ENCODE results near the gene SYNGAP1. TPM values are rescaled to one million over a fixed set of nuclear protein-coding genes. Genes with fewer than 3 reads are reported as not detected.
A peak's percentile ranks its signal among the peaks of the same experiment; 100 is the strongest.

SYNGAP1 gene
- total RNA-seq, 3 donors from 2014 or later: 18.6 to 23.4 (median 20.2) TPM

GRCh38 chr6:33432546-33432945 is 12.7 kb downstream of the SYNGAP1 start:
- Mint-ChIP-seq H3K4me3 (peak overlapping the region; percentile 48), H3K4me1 (ENCODE audit: low read depth) (peaks cover 51% of the 10 kb centered on the region), H3K36me3 (ENCODE audit: insufficient read depth) (peaks cover 4% of the 10 kb centered on the region)

GRCh38 chr6:33433001-33433543 is 13.2 kb downstream of the SYNGAP1 start:
- Mint-ChIP-seq H3K4me3 (peak overlapping the region; percentile 41), H3K9me3 (no peaks in the 10 kb centered on the region), H3K4me1 (ENCODE audit: low read depth) (peaks cover 49% of the 10 kb centered on the region), H3K36me3 (ENCODE audit: insufficient read depth) (peaks cover 4% of the 10 kb centered on the region), H3K27me3 (ENCODE audit: low read depth) (no peaks in the 10 kb centered on the region)
- DNase-seq: no peak
- no peak for ATAC-seq

More at GRCh38 chr6:33432546-33432945, 12.7 kb downstream of the SYNGAP1 start:
- no peaks in the 10 kb centered on the region for H3K9me3 Mint-ChIP-seq
- no peak for ATAC-seq
- H3K27me3 Mint-ChIP-seq (ENCODE audit: low read depth): no peaks in the 10 kb centered on the region
- no peak for DNase-seq

- Mint-ChIP-seq H3K36me3 (ENCODE audit: insufficient read depth) (peaks cover 4% of the 10 kb centered on the region), H3K4me3 (no peak overlapping the region), H3K27me3 (ENCODE audit: low read depth) (no peaks in the 10 kb centered on the region), H3K4me1 (ENCODE audit: low read depth) (peaks cover 44% of the 10 kb centered on the region), H3K9me3 (no peaks in the 10 kb centered on the region)
- DNase-seq (no peak), ATAC-seq (no peak)
These were observed 13.8 kb downstream of the SYNGAP1 start for GRCh38 chr6:33433544-33434191.

- H3K36me3 Mint-ChIP-seq (ENCODE audit: insufficient read depth): peaks cover 6% of the 10 kb centered on the region
- H3K27me3 Mint-ChIP-seq (ENCODE audit: low read depth): no peaks in the 10 kb centered on the region
- H3K9me3 Mint-ChIP-seq: no peaks in the 10 kb centered on the region
- H3K4me1 Mint-ChIP-seq (ENCODE audit: low read depth): peaks cover 33% of the 10 kb centered on the region
- DNase-seq (no peak), ATAC-seq (no peak)
- no peak overlapping the region for H3K4me3 Mint-ChIP-seq
These were observed 15.1 kb downstream of the SYNGAP1 start for GRCh38 chr6:33434961-33435360.

GRCh38 chr6:33437666-33438065 is 17.8 kb downstream of the SYNGAP1 start:
- H3K27me3 Mint-ChIP-seq (ENCODE audit: low read depth): no peaks in the 10 kb centered on the region
- no peaks in the 10 kb centered on the region for H3K9me3 Mint-ChIP-seq
- ATAC-seq: no peak
- H3K36me3 Mint-ChIP-seq (ENCODE audit: insufficient read depth): peaks cover 16% of the 10 kb centered on the region
- peaks cover 11% of the 10 kb centered on the region for H3K4me1 Mint-ChIP-seq (ENCODE audit: low read depth)
- no peak for DNase-seq
- no peak overlapping the region for H3K4me3 Mint-ChIP-seq

DNA sequence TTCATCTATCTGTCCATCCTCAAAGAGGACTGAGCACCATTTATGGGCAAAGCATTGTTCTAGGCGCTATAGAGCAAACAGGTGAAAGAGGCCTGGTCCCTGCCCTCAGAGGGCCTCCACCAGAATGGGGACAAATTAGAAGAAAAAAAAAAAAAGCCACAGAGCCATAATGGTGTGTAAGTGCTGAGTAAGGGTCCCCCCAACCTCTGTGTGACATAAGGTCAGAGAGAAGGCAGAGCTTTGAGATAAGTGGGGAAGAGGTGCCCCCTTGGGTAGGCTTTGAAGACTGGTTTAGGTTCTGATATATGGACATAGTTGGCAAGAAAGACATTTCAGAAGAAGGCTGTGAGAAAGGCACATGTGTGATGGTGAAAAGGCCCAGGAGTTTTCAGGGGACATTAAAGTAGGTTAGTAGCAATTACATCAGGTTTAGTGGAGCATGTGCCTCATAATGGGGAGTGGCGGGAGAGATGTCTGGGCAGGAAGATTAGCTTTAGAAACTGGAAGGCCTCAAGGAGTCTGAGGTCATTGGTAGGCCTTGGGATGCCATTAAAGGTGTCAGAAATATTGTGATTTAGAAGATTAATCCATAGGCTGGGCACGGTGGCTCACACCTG is 19.2 kb downstream of the SYNGAP1 start:
- peaks cover 16% of the 10 kb centered on the region for H3K36me3 Mint-ChIP-seq (ENCODE audit: insufficient read depth)
- no peaks in the 10 kb centered on the region for H3K9me3 Mint-ChIP-seq
- no peak overlapping the region for H3K4me3 Mint-ChIP-seq
- DNase-seq: no peak
- ATAC-seq: no peak
- H3K27me3 Mint-ChIP-seq (ENCODE audit: low read depth): no peaks in the 10 kb centered on the region
- peaks cover 2% of the 10 kb centered on the region for H3K4me1 Mint-ChIP-seq (ENCODE audit: low read depth)

DNA sequence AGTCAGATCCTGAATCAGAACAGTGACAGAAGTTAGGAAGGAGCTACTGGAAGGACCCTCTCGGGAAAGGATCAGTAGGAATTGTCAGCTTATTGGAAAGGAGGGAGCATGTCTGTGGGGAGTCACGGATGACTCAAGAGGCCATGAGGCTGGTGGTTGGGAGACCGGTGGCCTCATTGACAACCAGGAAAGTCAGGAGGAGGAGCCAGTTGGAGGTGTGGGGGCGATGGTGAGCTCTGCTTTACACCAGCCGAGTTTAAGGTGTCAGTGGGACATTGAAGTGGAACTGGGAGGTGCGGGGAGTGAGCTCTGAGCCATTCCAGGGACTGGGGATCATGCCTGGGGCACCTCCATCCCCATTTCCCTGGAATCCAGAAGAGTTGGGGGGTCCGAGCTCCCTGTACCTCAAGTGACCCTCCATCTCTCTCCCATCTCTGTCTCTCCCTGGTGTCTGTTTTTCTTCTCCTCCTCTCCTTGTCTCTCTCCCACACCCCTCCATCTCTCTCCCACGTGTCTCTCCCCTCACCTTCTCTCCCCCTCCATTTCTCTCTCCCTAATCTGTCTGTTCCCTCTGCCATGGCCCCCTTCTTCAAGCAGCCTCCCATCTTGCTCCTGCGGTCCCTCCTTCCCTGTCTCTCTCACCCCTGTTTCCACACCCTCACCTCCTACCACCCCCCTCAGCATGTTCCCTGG is 20.2 kb downstream of the SYNGAP1 start:
- ATAC-seq: no peak
- DNase-seq: no peak
- no peaks in the 10 kb centered on the region for H3K27me3 Mint-ChIP-seq (ENCODE audit: low read depth)
- no peaks in the 10 kb centered on the region for H3K9me3 Mint-ChIP-seq
- H3K4me3 Mint-ChIP-seq: no peak overlapping the region
- peaks cover 16% of the 10 kb centered on the region for H3K36me3 Mint-ChIP-seq (ENCODE audit: insufficient read depth)
- peaks cover 2% of the 10 kb centered on the region for H3K4me1 Mint-ChIP-seq (ENCODE audit: low read depth)

- no peaks in the 10 kb centered on the region for H3K27me3 Mint-ChIP-seq (ENCODE audit: low read depth)
- peaks cover 16% of the 10 kb centered on the region for H3K36me3 Mint-ChIP-seq (ENCODE audit: insufficient read depth)
- ATAC-seq (no peak), DNase-seq (no peak)
- H3K9me3 Mint-ChIP-seq: no peaks in the 10 kb centered on the region
- peaks cover 2% of the 10 kb centered on the region for H3K4me1 Mint-ChIP-seq (ENCODE audit: low read depth)
- no peak overlapping the region for H3K4me3 Mint-ChIP-seq
These were observed 20.9 kb downstream of the SYNGAP1 start for GRCh38 chr6:33440649-33441309.

DNA sequence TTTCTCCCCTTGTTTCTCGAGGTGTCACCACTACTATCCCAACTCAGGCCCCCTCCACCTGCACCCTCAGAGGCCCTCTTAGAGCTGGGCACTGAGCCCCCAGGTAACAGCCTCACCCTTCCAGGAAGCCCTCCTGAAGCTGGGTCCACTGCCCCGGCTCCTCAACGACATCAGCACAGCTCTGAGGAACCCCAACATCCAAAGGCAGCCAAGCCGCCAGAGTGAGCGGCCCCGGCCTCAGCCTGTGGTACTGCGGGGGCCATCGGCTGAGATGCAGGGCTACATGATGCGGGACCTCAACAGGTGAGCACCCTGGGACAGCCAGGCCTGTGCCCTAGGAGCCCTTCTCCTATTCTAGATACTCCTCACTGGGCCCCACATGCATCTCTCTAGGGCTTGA is 21.6 kb downstream of the SYNGAP1 start:
- ATAC-seq (no peak), DNase-seq (no peak)
- H3K4me3 Mint-ChIP-seq: no peak overlapping the region
- H3K36me3 Mint-ChIP-seq (ENCODE audit: insufficient read depth): peaks cover 19% of the 10 kb centered on the region
- H3K27me3 Mint-ChIP-seq (ENCODE audit: low read depth): no peaks in the 10 kb centered on the region
- peaks cover 2% of the 10 kb centered on the region for H3K4me1 Mint-ChIP-seq (ENCODE audit: low read depth)
- no peaks in the 10 kb centered on the region for H3K9me3 Mint-ChIP-seq

GRCh38 chr6:33442283-33442682 is 22.4 kb downstream of the SYNGAP1 start:
- no peak for ATAC-seq
- H3K4me1 Mint-ChIP-seq (ENCODE audit: low read depth): peaks cover 2% of the 10 kb centered on the region
- no peak for DNase-seq
- H3K4me3 Mint-ChIP-seq: no peak overlapping the region
- H3K36me3 Mint-ChIP-seq (ENCODE audit: insufficient read depth): peaks cover 18% of the 10 kb centered on the region
- H3K9me3 Mint-ChIP-seq: no peaks in the 10 kb centered on the region
- no peaks in the 10 kb centered on the region for H3K27me3 Mint-ChIP-seq (ENCODE audit: low read depth)

GRCh38 chr6:33443025-33443424 is 23.2 kb downstream of the SYNGAP1 start:
- no peak overlapping the region for H3K4me3 Mint-ChIP-seq
- H3K27me3 Mint-ChIP-seq (ENCODE audit: low read depth): no peaks in the 10 kb centered on the region
- peaks cover 16% of the 10 kb centered on the region for H3K36me3 Mint-ChIP-seq (ENCODE audit: insufficient read depth)
- H3K4me1 Mint-ChIP-seq (ENCODE audit: low read depth): peaks cover 2% of the 10 kb centered on the region
- no peaks in the 10 kb centered on the region for H3K9me3 Mint-ChIP-seq
- DNase-seq (no peak), ATAC-seq (no peak)

- H3K9me3 Mint-ChIP-seq: no peaks in the 10 kb centered on the region
- no peak overlapping the region for H3K4me3 Mint-ChIP-seq
- no peaks in the 10 kb centered on the region for H3K27me3 Mint-ChIP-seq (ENCODE audit: low read depth)
- peaks cover 2% of the 10 kb centered on the region for H3K4me1 Mint-ChIP-seq (ENCODE audit: low read depth)
- peaks cover 18% of the 10 kb centered on the region for H3K36me3 Mint-ChIP-seq (ENCODE audit: insufficient read depth)
- no peak for ATAC-seq
- DNase-seq: no peak
These were observed 24.0 kb downstream of the SYNGAP1 start for GRCh38 chr6:33443619-33444504.

DNA sequence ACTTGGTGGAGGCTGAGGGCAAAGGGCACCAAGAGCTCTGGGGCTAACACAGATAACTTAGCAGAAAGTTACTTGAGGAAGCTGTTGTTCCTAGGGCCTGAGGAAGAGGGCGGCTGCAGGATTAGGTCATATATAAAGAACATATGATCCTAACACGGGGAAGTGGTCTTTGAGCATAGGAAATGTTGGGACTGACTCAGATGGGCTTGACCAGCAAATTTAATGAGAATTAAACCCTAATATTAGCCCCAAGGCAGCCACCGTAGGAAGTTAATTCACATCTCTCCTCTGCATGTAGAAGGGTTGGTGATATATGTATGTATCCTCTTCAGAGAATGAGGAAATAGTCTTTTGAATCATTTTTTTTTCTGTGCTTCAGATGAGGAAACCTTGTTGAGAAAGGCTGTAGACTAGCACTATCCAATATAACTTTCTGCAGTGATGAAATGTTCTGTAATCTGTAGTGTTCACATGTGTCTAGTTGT is 25.3 kb downstream of the SYNGAP1 start:
- no peak overlapping the region for H3K4me3 Mint-ChIP-seq
- peaks cover 17% of the 10 kb centered on the region for H3K36me3 Mint-ChIP-seq (ENCODE audit: insufficient read depth)

More for the DNA sequence above, 25.3 kb downstream of the SYNGAP1 start:
- ATAC-seq (no peak), DNase-seq (no peak)
- Mint-ChIP-seq H3K4me1 (ENCODE audit: low read depth) (no peaks in the 10 kb centered on the region), H3K27me3 (ENCODE audit: low read depth) (no peaks in the 10 kb centered on the region), H3K9me3 (no peaks in the 10 kb centered on the region)

Measured in activated T-cell treated with anti-CD3 and anti-CD28 coated beads, Interleukin-2, amount 50 U/mL, for 4 hours (primary cell).